ENCODE data around the gene KRTAP12-1. TPM values are rescaled to one million over a fixed set of nuclear protein-coding genes. Genes with fewer than 3 reads are reported as not detected.
"Not testable (repeated sequence)": the region's sequence is repeated elsewhere in the genome, so short reads cannot be mapped to it uniquely, and the experiment has no call there.

The KRTAP12-1 gene
- polyA plus RNA-seq, 3 donors: not detected

DNA sequence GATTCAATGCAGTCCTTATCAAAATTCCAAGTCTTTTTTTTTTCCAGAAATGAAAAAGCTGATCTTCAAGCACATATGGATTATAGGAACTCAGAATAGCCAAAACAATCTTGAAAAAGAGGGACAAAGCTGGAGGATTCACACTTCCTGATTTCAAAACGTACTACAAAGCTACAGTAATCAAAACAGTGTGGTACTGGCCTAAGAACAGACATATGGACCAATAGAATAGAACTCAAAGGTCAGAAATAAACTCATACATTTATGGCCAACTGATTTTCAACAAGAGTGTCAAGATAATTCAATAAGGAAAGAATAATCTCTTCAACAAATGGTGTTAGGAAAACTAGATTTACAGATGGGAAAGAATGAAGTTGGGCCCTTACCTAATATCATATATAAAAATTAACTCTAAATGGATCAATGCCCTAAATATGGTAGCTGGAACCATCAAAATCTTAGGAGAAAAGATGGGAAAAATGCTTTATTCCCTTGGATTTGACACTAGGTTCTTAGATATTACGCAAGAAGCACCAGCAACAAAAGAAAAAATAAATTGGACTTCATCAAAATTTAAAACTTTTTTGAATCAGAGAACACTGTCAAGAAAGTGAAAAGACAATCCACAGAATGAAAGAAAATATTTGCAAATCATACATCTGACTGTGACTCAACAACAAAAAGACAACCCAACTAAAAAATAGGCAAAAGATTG, 11.0 kb upstream of the KRTAP12-1 start:
- Mint-ChIP-seq H3K27me3 (ENCODE audit: low read depth in 3 of 3) (peaks cover 25 to 54% (median 35%) of the 10 kb centered on the region in 3 donors), H3K27ac (no peak overlapping the region), H3K4me3 (no peak overlapping the region), H3K4me1 (no peaks in the 10 kb centered on the region), H3K36me3 (no peaks in the 10 kb centered on the region), H3K9me3 (peaks cover 6 to 22% (median 14%) of the 10 kb centered on the region in 7 donors)
- WGBS (ENCODE audit: insufficient coverage): no CpG with 5 or more reads among the region's 2 CpGs
- peaks cover 0 to 15% of the 10 kb centered on the region in 2 donors for H3K9me3 ChIP-seq (replicated peaks in 1 of 2; ENCODE audit: control insufficient read depth in 1 of 2, insufficient read depth in 1 of 2, low read length in 2 of 2)
- no peak overlapping the region for H2AFZ ChIP-seq (ENCODE audit: insufficient read depth, low read depth, low read length, poor library complexity, severe bottlenecking)
- TF ChIP-seq, protein P1, sequence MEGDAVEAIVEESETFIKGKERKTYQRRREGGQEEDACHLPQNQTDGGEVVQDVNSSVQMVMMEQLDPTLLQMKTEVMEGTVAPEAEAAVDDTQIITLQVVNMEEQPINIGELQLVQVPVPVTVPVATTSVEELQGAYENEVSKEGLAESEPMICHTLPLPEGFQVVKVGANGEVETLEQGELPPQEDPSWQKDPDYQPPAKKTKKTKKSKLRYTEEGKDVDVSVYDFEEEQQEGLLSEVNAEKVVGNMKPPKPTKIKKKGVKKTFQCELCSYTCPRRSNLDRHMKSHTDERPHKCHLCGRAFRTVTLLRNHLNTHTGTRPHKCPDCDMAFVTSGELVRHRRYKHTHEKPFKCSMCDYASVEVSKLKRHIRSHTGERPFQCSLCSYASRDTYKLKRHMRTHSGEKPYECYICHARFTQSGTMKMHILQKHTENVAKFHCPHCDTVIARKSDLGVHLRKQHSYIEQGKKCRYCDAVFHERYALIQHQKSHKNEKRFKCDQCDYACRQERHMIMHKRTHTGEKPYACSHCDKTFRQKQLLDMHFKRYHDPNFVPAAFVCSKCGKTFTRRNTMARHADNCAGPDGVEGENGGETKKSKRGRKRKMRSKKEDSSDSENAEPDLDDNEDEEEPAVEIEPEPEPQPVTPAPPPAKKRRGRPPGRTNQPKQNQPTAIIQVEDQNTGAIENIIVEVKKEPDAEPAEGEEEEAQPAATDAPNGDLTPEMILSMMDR (IDR thresholded peaks at IDR 0.05): no peak
- H3K4me1 ChIP-seq (ENCODE audit: control insufficient read depth in 1 of 2, insufficient read depth in 2 of 2, low read length in 2 of 2): no peaks in the 10 kb centered on the region
- no peaks in the 10 kb centered on the region for H3K79me2 ChIP-seq (ENCODE audit: insufficient read depth, low read length)
- H3K27ac ChIP-seq (ENCODE audit: low read depth in 1 of 2, low read length in 2 of 2): no peak overlapping the region
- no peak overlapping the region for H3K4me2 ChIP-seq (replicated peaks; ENCODE audit: extremely low read depth, low read length, poor library complexity, severe bottlenecking)
- intact Hi-C loops (cut with micrococcal nuclease): no loop called here
- DNase-seq: no peak
- no peak overlapping the region for H3K9ac ChIP-seq (ENCODE audit: insufficient read depth, low read length, poor library complexity, severe bottlenecking)
- H3K36me3 ChIP-seq (replicated peaks in 1 of 2; ENCODE audit: control insufficient read depth in 1 of 2, insufficient read depth in 2 of 2, low read length in 2 of 2): no peaks in the 10 kb centered on the region
- no peak overlapping the region for H3K4me3 ChIP-seq (replicated peaks in 1 of 3; ENCODE audit: low read depth in 2 of 3, low read length in 3 of 3)
- peaks cover 0 to 19% of the 10 kb centered on the region in 2 donors for H3K27me3 ChIP-seq (ENCODE audit: control insufficient read depth in 2 of 2, insufficient read depth in 2 of 2, low read length in 2 of 2)
- H4K20me1 ChIP-seq (ENCODE audit: insufficient read depth, low read length): no peaks in the 10 kb centered on the region

DNA sequence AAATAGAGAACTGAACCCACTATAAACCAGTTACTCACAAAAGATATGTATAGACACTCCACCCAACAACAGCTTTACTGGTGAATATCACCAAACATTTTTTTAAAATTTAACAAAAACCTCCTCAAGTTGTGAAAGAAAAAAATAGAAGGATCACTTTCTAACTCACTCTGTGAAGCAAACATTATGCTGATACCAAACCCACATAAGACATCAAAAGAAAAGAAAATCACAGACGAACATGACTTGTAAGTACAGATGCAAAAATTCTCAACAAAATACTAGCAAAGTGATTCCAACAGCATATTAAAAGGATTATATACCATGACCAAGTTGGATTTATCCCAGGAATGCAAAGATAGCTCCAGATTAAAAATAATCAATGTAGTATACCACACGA, 9.7 kb upstream of the KRTAP12-1 start:
- Histone ChIP-seq H4K20me1 (ENCODE audit: insufficient read depth, low read length) (no peaks in the 10 kb centered on the region), H3K79me2 (ENCODE audit: insufficient read depth, low read length) (no peaks in the 10 kb centered on the region), H3K27ac (ENCODE audit: low read depth in 1 of 2, low read length in 2 of 2) (no peak overlapping the region), H3K9me3 (replicated peaks in 1 of 2; ENCODE audit: control insufficient read depth in 1 of 2, insufficient read depth in 1 of 2, low read length in 2 of 2) (peaks cover 0 to 15% of the 10 kb centered on the region in 2 donors), H3K4me3 (replicated peaks in 1 of 3; ENCODE audit: low read depth in 2 of 3, low read length in 3 of 3) (no peak overlapping the region), H3K9ac (ENCODE audit: insufficient read depth, low read length, poor library complexity, severe bottlenecking) (no peak overlapping the region), H3K36me3 (replicated peaks in 1 of 2; ENCODE audit: control insufficient read depth in 1 of 2, insufficient read depth in 2 of 2, low read length in 2 of 2) (no peaks in the 10 kb centered on the region), H3K4me2 (replicated peaks; ENCODE audit: extremely low read depth, low read length, poor library complexity, severe bottlenecking) (no peak overlapping the region), H3K4me1 (ENCODE audit: control insufficient read depth in 1 of 2, insufficient read depth in 2 of 2, low read length in 2 of 2) (no peaks in the 10 kb centered on the region), H2AFZ (ENCODE audit: insufficient read depth, low read depth, low read length, poor library complexity, severe bottlenecking) (no peak overlapping the region), H3K27me3 (ENCODE audit: control insufficient read depth in 2 of 2, insufficient read depth in 2 of 2, low read length in 2 of 2) (peaks cover 0 to 13% of the 10 kb centered on the region in 2 donors)
- Mint-ChIP-seq H3K4me3 (peak overlapping the region in 1 of 2 donors; percentile 18), H3K36me3 (no peaks in the 10 kb centered on the region), H3K4me1 (no peaks in the 10 kb centered on the region), H3K27me3 (ENCODE audit: low read depth in 3 of 3) (peaks cover 13 to 47% (median 31%) of the 10 kb centered on the region in 3 donors), H3K9me3 (peaks cover 6 to 22% (median 14%) of the 10 kb centered on the region in 7 donors), H3K27ac (no peak overlapping the region)
- intact Hi-C loops (cut with micrococcal nuclease): no loop called here
- TF ChIP-seq, protein P1 (IDR thresholded peaks at IDR 0.05): no peak
- no CpG with 5 or more reads among the region's 2 CpGs for WGBS (ENCODE audit: insufficient coverage)
- DNase-seq: no peak

DNA sequence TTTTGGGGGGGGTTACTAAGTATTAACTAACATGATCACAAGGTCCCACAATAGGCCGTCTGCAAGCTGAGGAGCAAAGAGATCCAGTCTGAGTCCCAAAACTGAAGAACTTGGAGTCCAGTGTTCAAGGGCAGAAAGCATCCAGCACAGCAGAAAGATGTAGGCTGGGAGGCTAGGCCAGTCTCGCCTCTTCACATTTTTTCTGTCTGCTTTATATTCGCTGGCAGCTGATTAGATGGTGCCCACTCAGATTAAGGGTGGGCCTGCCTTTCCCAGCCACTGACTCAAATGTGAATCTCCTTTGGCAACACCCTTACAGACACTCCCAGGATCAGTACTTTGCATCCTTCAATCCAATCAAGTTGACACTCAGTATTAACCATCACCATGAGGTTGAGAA, 7.8 kb upstream of the KRTAP12-1 start:
- DNase-seq; H3K27ac ChIP-seq (ENCODE audit: low read depth in 1 of 2, low read length in 2 of 2); H3K27ac Mint-ChIP-seq; H3K4me2 ChIP-seq (replicated peaks; ENCODE audit: extremely low read depth, low read length, poor library complexity, severe bottlenecking); H3K36me3 Mint-ChIP-seq; H4K20me1 ChIP-seq (ENCODE audit: insufficient read depth, low read length); H3K4me3 Mint-ChIP-seq; H3K79me2 ChIP-seq (ENCODE audit: insufficient read depth, low read length); H3K4me3 ChIP-seq (replicated peaks in 1 of 3; ENCODE audit: low read depth in 2 of 3, low read length in 3 of 3); intact Hi-C loops (cut with micrococcal nuclease); H3K27me3 ChIP-seq (ENCODE audit: control insufficient read depth in 2 of 2, insufficient read depth in 2 of 2, low read length in 2 of 2); H2AFZ ChIP-seq (ENCODE audit: insufficient read depth, low read depth, low read length, poor library complexity, severe bottlenecking); H3K4me1 Mint-ChIP-seq; H3K4me1 ChIP-seq (ENCODE audit: control insufficient read depth in 1 of 2, insufficient read depth in 2 of 2, low read length in 2 of 2); H3K36me3 ChIP-seq (replicated peaks in 1 of 2; ENCODE audit: control insufficient read depth in 1 of 2, insufficient read depth in 2 of 2, low read length in 2 of 2); H3K9ac ChIP-seq (ENCODE audit: insufficient read depth, low read length, poor library complexity, severe bottlenecking): not testable (repeated sequence)
- peaks cover 7 to 33% (median 18%) of the 10 kb centered on the region in 3 donors for H3K27me3 Mint-ChIP-seq (ENCODE audit: low read depth in 3 of 3)
- peaks cover 6 to 22% (median 14%) of the 10 kb centered on the region in 7 donors for H3K9me3 Mint-ChIP-seq
- peaks cover 0 to 15% of the 10 kb centered on the region in 2 donors for H3K9me3 ChIP-seq (replicated peaks in 1 of 2; ENCODE audit: control insufficient read depth in 1 of 2, insufficient read depth in 1 of 2, low read length in 2 of 2)
- WGBS (ENCODE audit: insufficient coverage): 97% methylated on average over 3 of the region's 3 CpGs

All from CD14-positive monocyte (primary cell).